Left kidney (tissue), 2 donors: ENCODE measurements around the gene NUAK1. TPM values are rescaled to one million over a fixed set of nuclear protein-coding genes. Genes with fewer than 3 reads are reported as not detected.
A peak's percentile ranks its signal among the peaks of the same experiment; 100 is the strongest.

ENCODE experiments used
- DNase-seq: peaks from one replicate; pipeline ENCODE4 v3.0.0-alpha.2; 2013
- polyA plus RNA-seq: library from polyadenylated mRNA; unstranded; fragments of 120-200 nt; gene quantifications from one replicate; pipeline ENCODE4 v1.2.1, GENCODE V29; 2013; ENCODE audit not compliant: insufficient read length

The NUAK1 gene
- polyA plus RNA-seq, 1 donor = 9.9 TPM

DNA sequence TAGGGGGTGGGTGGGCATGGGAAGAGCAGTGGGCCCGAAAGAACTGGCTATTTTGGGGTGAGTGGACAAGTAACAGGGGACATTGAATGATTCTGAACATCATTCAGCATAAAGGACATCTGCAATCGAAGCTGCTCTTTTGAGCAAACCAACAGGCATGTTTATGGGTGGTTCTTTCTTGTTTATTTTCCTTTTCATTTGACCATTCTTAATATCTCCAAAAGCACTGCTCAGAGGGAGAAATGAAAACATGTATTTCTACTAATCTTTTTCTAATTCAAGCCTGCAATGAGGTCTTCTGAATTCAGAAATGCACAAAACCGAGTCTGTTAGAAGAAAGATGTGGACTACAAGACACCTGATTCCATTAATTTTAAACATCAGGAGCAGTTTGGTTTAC is 54.0 kb downstream of the NUAK1 start:
- DNase-seq = no peak

DNA sequence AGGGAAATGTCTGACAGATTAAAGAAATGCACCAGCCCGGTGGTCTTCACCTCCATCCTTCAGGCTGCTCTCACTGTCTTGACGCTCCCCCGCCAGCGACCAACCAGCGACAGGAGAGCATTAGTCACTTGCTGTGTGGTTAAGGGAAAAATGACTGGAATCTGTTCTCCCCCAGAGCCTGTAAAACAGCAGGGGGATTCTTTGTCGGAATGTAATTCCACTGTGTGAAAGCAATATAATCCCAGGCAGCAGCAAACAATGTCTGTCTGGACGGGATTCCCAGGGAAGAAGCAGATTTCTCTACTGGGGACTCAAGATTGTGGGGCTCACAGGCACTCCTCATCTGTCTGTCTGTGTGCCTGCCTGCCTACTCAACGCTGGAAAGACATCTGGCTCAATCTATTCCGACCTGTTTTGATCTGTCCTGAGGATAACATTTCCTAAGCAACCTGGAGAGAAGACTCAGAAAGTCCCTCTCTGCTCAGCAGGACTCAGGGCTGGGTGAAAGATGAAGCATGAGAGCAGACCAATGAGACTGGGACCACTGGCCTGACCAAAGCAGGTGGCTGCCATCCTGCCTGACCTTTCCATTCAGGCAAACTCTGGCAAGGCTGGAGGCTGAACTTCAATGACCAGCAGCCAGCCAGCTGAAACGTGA is 54.6 kb downstream of the NUAK1 start:
- DNase-seq = no peak

GRCh38 chr12:106082216-106083175 is 56.3 kb downstream of the NUAK1 start:
- no peak for DNase-seq

DNA sequence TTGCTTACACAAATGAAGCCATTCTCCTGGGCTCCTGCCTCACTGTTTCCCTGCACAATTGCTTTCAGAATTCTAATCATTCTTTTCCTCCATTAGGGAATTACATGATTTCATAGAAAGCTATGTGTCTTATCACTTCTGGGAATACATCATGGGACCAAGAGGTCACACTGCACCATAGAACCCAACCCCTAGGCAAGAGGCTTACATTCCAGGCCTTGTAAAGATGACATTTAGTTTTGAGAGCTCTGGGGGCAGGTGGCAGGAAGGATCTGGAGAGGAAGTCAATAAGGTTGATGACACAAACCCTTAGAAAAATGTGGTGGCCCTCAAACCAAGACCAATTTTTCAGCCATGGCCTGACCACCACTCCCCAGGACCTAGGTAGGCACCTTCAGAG is 57.1 kb downstream of the NUAK1 start:
- no peak for DNase-seq

GRCh38 chr12:106080791-106081170 is 58.0 kb downstream of the NUAK1 start:
- no peak for DNase-seq

- no peak for DNase-seq
Measured at GRCh38 chr12:106080041-106080790, 58.5 kb downstream of the NUAK1 start.

DNA sequence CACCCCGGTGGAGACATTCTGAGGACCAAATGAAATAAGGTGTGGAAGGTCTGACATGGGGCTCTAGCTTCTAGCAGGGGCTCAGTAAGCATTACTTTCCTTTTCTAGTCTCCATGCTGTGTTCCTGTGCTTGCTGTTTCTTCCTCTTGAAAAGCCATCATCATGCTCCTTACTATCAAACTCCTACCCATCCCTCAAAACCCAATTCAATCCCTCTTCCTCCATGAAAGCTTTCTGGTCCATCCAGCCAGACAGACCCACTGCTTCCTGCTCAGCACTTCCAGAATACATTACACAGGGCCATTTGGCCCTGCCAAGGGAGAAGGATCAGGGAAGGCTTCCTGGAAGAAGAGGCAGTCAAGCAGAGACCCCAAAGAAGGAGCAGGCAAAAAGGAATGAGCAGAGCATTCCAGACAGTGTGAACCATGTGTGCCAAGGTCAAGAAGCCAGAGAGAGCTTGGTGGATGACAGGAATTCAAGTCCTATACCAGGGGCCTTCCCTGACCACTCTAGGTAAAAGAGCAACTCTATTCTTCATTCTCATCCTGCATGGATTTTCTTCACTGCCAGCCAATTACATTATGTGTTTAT is 59.5 kb downstream of the NUAK1 start:
- DNase-seq = no peak

DNA sequence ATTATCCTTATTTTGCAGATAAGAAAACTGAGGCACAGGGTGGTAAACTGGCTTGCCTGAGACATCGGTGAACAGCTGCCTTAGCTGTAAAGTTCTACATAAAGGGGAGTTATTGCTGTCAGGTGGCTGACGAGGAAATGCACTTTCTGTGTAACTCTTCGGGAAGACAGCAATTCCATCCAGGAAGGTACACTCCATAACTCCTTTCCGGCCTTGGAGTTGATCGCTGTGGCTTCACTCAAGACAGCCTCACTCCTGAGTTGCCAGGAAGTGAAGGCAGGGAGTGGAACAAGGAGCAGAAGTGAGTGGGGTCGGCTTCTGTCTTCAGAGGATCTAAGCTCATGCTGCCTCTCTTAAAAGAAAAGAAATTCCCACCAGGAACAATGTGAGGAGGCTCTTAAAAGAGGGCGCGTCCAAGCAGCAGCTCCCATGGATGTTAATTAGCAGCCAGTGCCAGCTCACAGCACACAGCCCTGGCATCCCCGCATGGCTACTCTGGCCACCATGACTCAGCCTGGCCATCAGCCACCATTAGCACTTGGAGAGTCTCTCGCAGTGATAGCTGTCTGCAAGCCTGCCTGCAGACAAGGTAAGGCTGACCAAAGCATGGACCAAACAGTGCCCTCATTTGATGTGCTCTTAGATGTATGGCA is 60.3 kb downstream of the NUAK1 start:
- no peak for DNase-seq

DNA sequence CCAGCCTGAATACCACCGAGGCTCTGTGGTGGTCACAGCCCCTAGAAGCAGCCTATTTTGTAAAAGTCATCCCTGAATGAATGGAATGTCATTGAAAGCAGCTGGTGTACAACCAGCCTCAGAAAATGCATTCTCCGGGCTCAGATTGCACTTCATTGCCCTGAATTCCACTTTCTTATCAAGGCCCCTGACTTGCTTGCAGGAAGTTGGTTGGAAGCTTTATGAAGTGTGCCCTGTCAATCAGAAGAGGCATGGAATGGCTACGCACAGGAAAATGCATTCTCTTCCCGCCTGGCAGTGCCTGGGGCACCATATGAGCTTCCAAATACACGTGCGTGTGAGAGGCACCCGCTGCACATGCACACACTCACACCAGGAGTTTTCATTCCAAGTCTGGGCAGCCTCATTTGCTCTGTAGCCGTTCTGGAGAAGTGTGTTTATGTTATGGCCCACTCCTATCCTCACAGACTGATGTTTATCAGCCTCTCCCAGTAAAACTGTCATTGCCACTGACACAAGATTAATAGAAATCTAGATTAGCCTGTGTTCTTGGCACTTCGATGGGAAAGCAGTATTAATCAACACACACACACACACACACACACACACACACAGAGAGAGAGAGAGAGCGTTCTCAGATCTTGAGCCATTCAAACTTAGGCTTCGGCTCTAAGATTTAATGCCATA is 63.9 kb downstream of the NUAK1 start:
- peak; percentile 79 for DNase-seq

GRCh38 chr12:106074361-106074705 is 64.4 kb downstream of the NUAK1 start:
- DNase-seq = no peak

- DNase-seq = no peak
Measured at GRCh38 chr12:106073179-106073578, 65.6 kb downstream of the NUAK1 start.

DNA sequence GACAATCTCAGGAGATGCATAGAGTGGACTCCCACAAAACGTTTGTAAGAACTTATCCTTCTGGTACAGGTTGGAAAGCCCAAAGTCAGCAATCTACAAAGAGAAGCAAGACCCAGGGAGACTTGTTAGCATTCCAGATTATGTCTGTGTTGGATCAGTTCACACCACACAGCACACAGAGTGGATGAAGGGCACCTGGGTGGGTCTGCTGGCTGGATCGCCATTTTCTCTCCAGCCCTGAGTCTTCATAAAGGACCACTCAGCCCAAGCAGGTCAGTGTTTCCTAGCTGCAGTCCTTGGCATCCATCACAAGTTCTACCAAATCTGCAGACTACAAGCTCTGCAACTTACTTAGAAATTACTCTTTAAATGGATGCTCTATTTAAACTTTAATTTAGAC is 66.0 kb downstream of the NUAK1 start:
- DNase-seq = no peak

- no peak for DNase-seq
Measured at GRCh38 chr12:106071686-106072085, 67.1 kb downstream of the NUAK1 start.

GRCh38 chr12:106070611-106071010 is 68.1 kb downstream of the NUAK1 start:
- DNase-seq = no peak

- DNase-seq = no peak
Measured at GRCh38 chr12:106070147-106070546, 68.6 kb downstream of the NUAK1 start.

DNA sequence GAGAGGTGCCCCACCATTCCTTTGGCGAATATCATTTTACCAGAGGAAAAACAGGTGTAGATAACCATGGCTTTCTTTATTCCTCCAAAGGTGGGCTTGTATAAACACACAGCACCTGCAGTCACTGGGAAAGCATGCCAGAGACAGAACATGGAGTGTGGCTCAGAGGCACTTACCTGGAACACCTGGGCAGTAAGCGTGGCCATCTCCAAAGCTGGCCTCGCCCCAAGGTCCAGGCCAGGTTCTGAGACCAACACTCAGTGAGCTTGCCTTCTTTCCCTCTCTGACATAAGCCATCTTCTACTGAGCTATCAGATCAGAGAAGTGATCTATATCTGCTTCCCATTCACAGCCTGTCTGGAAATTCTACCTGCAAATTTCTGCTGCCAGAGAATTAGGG is 70.5 kb downstream of the NUAK1 start:
- no peak for DNase-seq

- no peak for DNase-seq
Measured at GRCh38 chr12:106067606-106068205, 71.0 kb downstream of the NUAK1 start.

GRCh38 chr12:106066726-106067325 is 71.9 kb downstream of the NUAK1 start:
- no peak for DNase-seq

DNA sequence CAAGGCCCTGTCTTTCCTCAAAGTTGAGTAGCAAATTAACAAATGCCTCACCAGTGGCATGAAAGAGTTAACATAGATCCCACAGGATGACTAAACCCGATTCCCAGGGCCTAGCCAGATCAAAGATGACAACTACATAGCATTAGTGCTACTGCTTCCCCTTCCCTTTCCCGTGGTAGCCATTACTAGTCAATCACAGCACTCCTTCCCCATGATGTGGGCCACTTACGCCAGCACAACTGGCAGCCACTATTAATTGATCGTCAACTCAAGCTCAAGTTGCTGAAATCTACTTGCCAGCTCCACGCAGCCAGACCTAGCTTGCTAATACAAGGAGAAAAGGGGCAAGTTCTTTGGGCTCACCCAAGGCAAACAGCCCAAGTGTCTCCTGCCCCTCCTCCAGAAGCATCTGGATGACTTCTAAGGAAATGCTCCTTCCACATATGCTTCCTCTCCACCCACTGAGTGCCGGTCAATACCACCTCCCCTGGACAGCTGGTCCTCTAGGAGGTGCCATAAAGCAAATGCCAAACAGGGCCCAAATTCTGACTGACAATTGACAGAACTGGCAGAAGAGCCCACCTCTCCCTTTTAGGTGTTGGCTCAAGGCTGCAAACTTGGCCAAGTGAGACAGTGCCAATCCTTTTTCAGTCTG is 72.6 kb downstream of the NUAK1 start:
- no peak for DNase-seq

DNA sequence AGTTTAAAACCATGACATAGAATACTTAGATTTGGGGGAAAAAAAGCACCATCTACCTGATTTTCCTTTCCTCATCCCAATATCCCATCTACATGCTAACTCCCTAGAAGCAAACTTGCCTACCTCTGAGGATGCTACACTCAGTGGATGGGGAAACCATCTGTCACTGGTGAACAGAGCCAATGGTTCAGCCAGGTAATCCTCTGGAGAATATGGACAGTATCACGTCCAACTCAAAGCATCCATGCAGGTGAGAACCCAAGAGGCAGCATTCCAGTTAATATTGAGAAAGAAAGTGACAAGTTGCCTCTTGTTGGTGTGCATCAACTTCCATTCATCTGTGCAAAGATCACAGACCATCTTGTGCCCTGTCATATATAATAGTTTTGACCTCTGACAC is 73.2 kb downstream of the NUAK1 start:
- DNase-seq = no peak
